ENCODE results near the gene RHOH.

DNA sequence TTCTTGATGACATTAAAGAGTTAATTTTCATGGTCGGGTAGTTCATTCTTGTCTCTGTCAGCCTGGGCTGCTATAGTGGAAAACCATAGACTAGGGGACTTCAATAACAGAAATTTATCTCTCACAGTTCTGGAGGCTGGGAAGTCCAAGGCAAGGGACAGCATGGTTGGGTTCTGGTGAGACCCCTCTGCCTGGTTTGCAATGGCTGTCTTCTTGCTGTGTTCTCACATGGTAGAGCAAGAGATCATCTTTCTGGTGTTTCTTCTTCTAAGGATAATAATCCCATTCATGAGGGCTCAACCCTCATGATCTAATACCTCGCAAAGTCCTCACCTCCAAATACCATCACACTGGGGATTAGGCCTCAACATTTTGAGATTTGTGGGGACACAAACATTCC is 50.1 kb downstream of the RHOH start:
- no peak for TF ChIP-seq EZH2 (IDR thresholded peaks at IDR 0.05; ENCODE audit: borderline replicate concordance, low read depth, low read length, poor library complexity, severe bottlenecking)
- TF ChIP-seq, protein P1, sequence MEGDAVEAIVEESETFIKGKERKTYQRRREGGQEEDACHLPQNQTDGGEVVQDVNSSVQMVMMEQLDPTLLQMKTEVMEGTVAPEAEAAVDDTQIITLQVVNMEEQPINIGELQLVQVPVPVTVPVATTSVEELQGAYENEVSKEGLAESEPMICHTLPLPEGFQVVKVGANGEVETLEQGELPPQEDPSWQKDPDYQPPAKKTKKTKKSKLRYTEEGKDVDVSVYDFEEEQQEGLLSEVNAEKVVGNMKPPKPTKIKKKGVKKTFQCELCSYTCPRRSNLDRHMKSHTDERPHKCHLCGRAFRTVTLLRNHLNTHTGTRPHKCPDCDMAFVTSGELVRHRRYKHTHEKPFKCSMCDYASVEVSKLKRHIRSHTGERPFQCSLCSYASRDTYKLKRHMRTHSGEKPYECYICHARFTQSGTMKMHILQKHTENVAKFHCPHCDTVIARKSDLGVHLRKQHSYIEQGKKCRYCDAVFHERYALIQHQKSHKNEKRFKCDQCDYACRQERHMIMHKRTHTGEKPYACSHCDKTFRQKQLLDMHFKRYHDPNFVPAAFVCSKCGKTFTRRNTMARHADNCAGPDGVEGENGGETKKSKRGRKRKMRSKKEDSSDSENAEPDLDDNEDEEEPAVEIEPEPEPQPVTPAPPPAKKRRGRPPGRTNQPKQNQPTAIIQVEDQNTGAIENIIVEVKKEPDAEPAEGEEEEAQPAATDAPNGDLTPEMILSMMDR (conservative IDR thresholded peaks at IDR 0.05; ENCODE audit: low read depth, low read length) = no peak

Measured in A673 (cell line).